Activated CD8-positive, alpha-beta memory T cell treated with anti-CD3 and anti-CD28 coated beads, Interleukin-2, amount 50 U/mL, for 48 hours (primary cell): ENCODE results near the gene S100P.

Experiments
- DNase-seq: peaks from one replicate; pipeline ENCODE4 v3.0.0-alpha.2; 2020

S100P gene

GRCh38 chr4:6673660-6674499 lies 19.8 kb upstream of the S100P start:
- peak; percentile 96 for DNase-seq

- DNase-seq, result no peak
Measured at GRCh38 chr4:6674500-6675149, 19.1 kb upstream of the S100P start.

- no peak for DNase-seq
Measured at GRCh38 chr4:6676722-6677558, 16.7 kb upstream of the S100P start.

- DNase-seq, result no peak
Measured at GRCh38 chr4:6680372-6681034, 13.2 kb upstream of the S100P start.

GRCh38 chr4:6681191-6681590 lies 12.5 kb upstream of the S100P start:
- no peak for DNase-seq

GRCh38 chr4:6682862-6683590 lies 10.7 kb upstream of the S100P start:
- no peak for DNase-seq

GRCh38 chr4:6684656-6685055 lies 9.0 kb upstream of the S100P start:
- DNase-seq, result no peak

- DNase-seq, result no peak
Measured at GRCh38 chr4:6686104-6686787, 7.4 kb upstream of the S100P start.

- DNase-seq, result no peak
Measured at GRCh38 chr4:6687947-6688878, 5.5 kb upstream of the S100P start.

- DNase-seq, result peak; percentile 87
Measured at GRCh38 chr4:6688879-6689505, 4.7 kb upstream of the S100P start.

- DNase-seq, result no peak
Measured at GRCh38 chr4:6689506-6689960, 4.1 kb upstream of the S100P start.

GRCh38 chr4:6692379-6692778 lies 1.3 kb upstream of the S100P start:
- no peak for DNase-seq

- no peak for DNase-seq
Measured at GRCh38 chr4:6692806-6693205, 872 bp upstream of the S100P start.

- no peak for DNase-seq
Measured at GRCh38 chr4:6694177-6694901, 661 bp downstream of the S100P start.

- peak; percentile 71 for DNase-seq
Measured at GRCh38 chr4:6695660-6696610, 2.3 kb downstream of the S100P start.

- DNase-seq, result no peak
Measured at GRCh38 chr4:6696611-6697010, 2.9 kb downstream of the S100P start.

GRCh38 chr4:6697131-6697530 lies 3.5 kb downstream of the S100P start:
- DNase-seq, result no peak

- no peak for DNase-seq
Measured at GRCh38 chr4:6699388-6699787, 5.7 kb downstream of the S100P start.
